SK-N-SH treated with all-trans-retinoic acid at 6 μM for 48 hours (cell line): ENCODE results near the gene PDE1C.

Source experiments
- ATAC-seq: fragments of 200-7000 bp; cut with Tn5 transposase; 3 replicates; pipeline ENCODE4 v1.9.1; 2020; ENCODE audit warnings: mild to moderate bottlenecking, moderate library complexity
- ARNTL ChIP-seq: fragments of 450-650 bp; formaldehyde crosslinking; IDR thresholded peaks from 2 replicates; pipeline ENCODE4 v1.5.0; 2020; ENCODE audit warnings: low read depth, mild to moderate bottlenecking, moderate library complexity, borderline replicate concordance
- BACH2 ChIP-seq: fragments of 250-450 bp; sonication (Bioruptor Pico); IDR thresholded peaks from 2 replicates; pipeline ENCODE4 v1.9.0; 2021; ENCODE audit warnings: mild to moderate bottlenecking, borderline replicate concordance
- CSDC2 ChIP-seq: fragments of 250-450 bp; sonication (Bioruptor Pico); IDR thresholded peaks from 2 replicates; pipeline ENCODE4 v1.5.0; 2020; ENCODE audit warnings: mild to moderate bottlenecking, moderate library complexity
- GLIS3 ChIP-seq: fragments of 250-450 bp; sonication (Bioruptor Pico); IDR thresholded peaks from 2 replicates; pipeline ENCODE4 v1.5.0; 2020; ENCODE audit warnings: mild to moderate bottlenecking, moderate library complexity
- ISL1 ChIP-seq: fragments of 250-450 bp; sonication (Bioruptor Pico); IDR thresholded peaks from 2 replicates; pipeline ENCODE4 v2.1.2; 2022; ENCODE audit warnings: mild to moderate bottlenecking, moderate library complexity
- OSR1 ChIP-seq: fragments of 250-450 bp; sonication (Bioruptor Pico); IDR thresholded peaks from 2 replicates; pipeline ENCODE4 v1.8.0; 2022; ENCODE audit warnings: moderate library complexity, mild to moderate bottlenecking, inconsistent platforms
- RARB ChIP-seq: fragments of 250-450 bp; sonication (Bioruptor Pico); IDR thresholded peaks from 2 replicates; pipeline ENCODE4 v1.8.0; 2021; ENCODE audit warnings: mild to moderate bottlenecking, moderate library complexity
- SNAI2 ChIP-seq: fragments of 250-450 bp; sonication (Bioruptor Pico); IDR thresholded peaks from 2 replicates; pipeline ENCODE4 v1.5.0; 2020; ENCODE audit warnings: mild to moderate bottlenecking, moderate library complexity
- TCF4 ChIP-seq: fragments of 250-450 bp; sonication (Bioruptor Pico); IDR thresholded peaks from 2 replicates; pipeline ENCODE4 v1.8.0; 2021; ENCODE audit warnings: mild to moderate bottlenecking, moderate library complexity, borderline replicate concordance
- TOX ChIP-seq: fragments of 250-450 bp; sonication (Bioruptor Pico); IDR thresholded peaks from 2 replicates; pipeline ENCODE4 v1.8.0; 2021; ENCODE audit warnings: mild to moderate bottlenecking, moderate library complexity, borderline replicate concordance
- ZC3H10 ChIP-seq: fragments of 250-450 bp; sonication (Bioruptor Pico); IDR thresholded peaks from 2 replicates; pipeline ENCODE4 v1.5.1; 2021; ENCODE audit warnings: mild to moderate bottlenecking, moderate library complexity
- ZFP30 ChIP-seq: fragments of 450-650 bp; formaldehyde crosslinking; IDR thresholded peaks from 2 replicates; pipeline ENCODE4 v1.5.0; 2022; ENCODE audit warnings: mild to moderate bottlenecking, moderate library complexity
- ZNF565 ChIP-seq: fragments of 450-650 bp; formaldehyde crosslinking; conservative IDR thresholded peaks from 2 replicates; pipeline ENCODE4 v1.5.0; 2020; ENCODE audit warnings: low read depth, mild to moderate bottlenecking, moderate library complexity
- ZNF70 ChIP-seq: fragments of 450-650 bp; formaldehyde crosslinking; IDR thresholded peaks from 2 replicates; pipeline ENCODE4 v1.5.0; 2020; ENCODE audit warnings: mild to moderate bottlenecking, moderate library complexity
- ZNF8 ChIP-seq: fragments of 450-650 bp; formaldehyde crosslinking; IDR thresholded peaks from 2 replicates; pipeline ENCODE4 v1.5.0; 2020; ENCODE audit warnings: mild to moderate bottlenecking, moderate library complexity
- TF ChIP-seq, protein P1 (sequence below): fragments of 250-450 bp; sonication (Bioruptor Pico); IDR thresholded peaks from 2 replicates; pipeline ENCODE4 v1.5.1; 2020; ENCODE audit warnings: low read depth, mild to moderate bottlenecking, moderate library complexity
- TF ChIP-seq, protein P2 (sequence below): fragments of 250-450 bp; sonication (Bioruptor Pico); IDR thresholded peaks from 2 replicates; pipeline ENCODE4 v1.5.0; 2020; ENCODE audit warnings: mild to moderate bottlenecking, moderate library complexity
- TF ChIP-seq, protein P3 (sequence below): fragments of 250-450 bp; sonication (Bioruptor Pico); IDR thresholded peaks from 2 replicates; pipeline ENCODE4 v1.8.0; 2021; ENCODE audit warnings: low read depth, mild to moderate bottlenecking, moderate library complexity, borderline replicate concordance
- TF ChIP-seq, protein P4 (sequence below): fragments of 250-450 bp; sonication (Bioruptor Pico); IDR thresholded peaks from 2 replicates; pipeline ENCODE4 v1.8.0; 2020; ENCODE audit warnings: mild to moderate bottlenecking, moderate library complexity, borderline replicate concordance
- TF ChIP-seq, protein P5 (sequence below): fragments of 250-450 bp; sonication (Bioruptor Pico); IDR thresholded peaks from 2 replicates; pipeline ENCODE4 v1.5.1; 2021; ENCODE audit warnings: mild to moderate bottlenecking, moderate library complexity

PDE1C gene

DNA sequence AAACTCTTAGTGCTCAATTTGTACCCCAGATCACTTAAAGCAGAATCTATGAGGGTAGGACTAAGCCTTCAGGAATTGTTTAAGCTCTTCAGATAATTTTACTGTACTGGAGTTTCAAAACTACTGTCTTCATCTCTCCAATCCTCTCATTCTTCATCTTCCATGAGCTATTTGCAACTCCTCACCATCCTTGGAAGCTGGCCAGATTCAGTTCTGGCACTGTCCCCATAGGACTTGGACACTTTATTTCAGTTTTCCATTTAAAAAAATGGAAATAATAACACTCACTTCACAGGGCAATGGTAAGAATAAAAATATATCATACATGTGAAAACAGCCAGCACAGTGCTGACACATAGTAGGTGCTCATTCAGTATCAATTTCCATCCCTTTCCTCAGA, 308.6 kb downstream of the PDE1C start:
- no peak for ATAC-seq
- TF ChIP-seq BACH2 (CRISPR knock-in tag) (no peak), TOX (CRISPR knock-in tag) (no peak), ARNTL (no peak), TCF4 (no peak)
- TF ChIP-seq, protein P1, sequence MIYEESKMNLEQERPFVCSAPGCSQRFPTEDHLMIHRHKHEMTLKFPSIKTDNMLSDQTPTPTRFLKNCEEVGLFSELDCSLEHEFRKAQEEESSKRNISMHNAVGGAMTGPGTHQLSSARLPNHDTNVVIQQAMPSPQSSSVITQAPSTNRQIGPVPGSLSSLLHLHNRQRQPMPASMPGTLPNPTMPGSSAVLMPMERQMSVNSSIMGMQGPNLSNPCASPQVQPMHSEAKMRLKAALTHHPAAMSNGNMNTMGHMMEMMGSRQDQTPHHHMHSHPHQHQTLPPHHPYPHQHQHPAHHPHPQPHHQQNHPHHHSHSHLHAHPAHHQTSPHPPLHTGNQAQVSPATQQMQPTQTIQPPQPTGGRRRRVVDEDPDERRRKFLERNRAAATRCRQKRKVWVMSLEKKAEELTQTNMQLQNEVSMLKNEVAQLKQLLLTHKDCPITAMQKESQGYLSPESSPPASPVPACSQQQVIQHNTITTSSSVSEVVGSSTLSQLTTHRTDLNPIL = no peak
- TF ChIP-seq, all 23 proteins: peak for 0

DNA sequence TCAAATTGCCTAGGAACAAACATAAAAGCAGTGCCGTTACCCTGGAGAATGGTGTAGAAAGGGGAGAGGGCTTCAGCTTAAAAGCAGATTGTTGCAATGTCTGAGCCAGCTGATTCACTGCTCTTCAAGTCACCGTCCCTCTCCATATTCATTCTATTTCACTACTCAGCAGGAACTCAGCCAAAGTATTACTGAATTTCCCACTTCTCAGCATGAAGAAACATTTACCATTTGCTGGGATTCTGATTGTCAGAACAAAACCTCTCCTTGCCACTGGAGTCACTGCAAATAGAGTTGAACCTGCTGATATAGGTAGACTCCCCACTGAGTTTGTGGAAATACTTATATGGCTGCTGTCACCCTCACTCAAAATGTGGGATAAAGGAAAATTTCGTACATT, 311.5 kb downstream of the PDE1C start:
- no peak for ATAC-seq
- no peak for TF ChIP-seq ZNF565
- TF ChIP-seq, protein P2, sequence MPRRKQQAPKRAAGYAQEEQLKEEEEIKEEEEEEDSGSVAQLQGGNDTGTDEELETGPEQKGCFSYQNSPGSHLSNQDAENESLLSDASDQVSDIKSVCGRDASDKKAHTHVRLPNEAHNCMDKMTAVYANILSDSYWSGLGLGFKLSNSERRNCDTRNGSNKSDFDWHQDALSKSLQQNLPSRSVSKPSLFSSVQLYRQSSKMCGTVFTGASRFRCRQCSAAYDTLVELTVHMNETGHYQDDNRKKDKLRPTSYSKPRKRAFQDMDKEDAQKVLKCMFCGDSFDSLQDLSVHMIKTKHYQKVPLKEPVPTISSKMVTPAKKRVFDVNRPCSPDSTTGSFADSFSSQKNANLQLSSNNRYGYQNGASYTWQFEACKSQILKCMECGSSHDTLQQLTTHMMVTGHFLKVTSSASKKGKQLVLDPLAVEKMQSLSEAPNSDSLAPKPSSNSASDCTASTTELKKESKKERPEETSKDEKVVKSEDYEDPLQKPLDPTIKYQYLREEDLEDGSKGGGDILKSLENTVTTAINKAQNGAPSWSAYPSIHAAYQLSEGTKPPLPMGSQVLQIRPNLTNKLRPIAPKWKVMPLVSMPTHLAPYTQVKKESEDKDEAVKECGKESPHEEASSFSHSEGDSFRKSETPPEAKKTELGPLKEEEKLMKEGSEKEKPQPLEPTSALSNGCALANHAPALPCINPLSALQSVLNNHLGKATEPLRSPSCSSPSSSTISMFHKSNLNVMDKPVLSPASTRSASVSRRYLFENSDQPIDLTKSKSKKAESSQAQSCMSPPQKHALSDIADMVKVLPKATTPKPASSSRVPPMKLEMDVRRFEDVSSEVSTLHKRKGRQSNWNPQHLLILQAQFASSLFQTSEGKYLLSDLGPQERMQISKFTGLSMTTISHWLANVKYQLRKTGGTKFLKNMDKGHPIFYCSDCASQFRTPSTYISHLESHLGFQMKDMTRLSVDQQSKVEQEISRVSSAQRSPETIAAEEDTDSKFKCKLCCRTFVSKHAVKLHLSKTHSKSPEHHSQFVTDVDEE (CRISPR knock-in tag) = no peak
- no peak for TF ChIP-seq ZNF70 (CRISPR knock-in tag)
- TF ChIP-seq GLIS3 = no peak
- TF ChIP-seq ISL1 (CRISPR knock-in tag) = no peak
- no peak for TF ChIP-seq ZC3H10 (CRISPR knock-in tag)
- no peak for TF ChIP-seq OSR1 (CRISPR knock-in tag)
- TF ChIP-seq BACH2 (CRISPR knock-in tag) = no peak

DNA sequence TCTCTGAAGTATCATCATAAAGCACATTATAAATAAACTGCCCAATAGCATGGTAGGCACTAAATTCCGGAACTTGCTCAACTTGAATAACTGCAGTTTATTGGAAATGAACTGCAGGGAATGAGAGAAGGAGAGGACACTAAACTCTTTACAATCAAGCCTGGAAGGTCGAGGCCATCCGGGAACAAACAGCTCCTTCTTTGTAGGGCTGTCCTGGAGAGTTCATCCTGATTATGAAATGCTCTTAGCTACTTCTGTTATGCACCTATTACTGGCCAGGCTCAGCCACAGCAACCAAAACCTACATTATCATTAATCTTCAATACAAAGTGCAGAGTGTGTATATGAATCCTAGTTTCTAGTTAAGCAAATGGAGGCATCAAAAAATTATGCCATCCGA, 318.5 kb downstream of the PDE1C start:
- no peak for ATAC-seq
- TF ChIP-seq, protein P3, sequence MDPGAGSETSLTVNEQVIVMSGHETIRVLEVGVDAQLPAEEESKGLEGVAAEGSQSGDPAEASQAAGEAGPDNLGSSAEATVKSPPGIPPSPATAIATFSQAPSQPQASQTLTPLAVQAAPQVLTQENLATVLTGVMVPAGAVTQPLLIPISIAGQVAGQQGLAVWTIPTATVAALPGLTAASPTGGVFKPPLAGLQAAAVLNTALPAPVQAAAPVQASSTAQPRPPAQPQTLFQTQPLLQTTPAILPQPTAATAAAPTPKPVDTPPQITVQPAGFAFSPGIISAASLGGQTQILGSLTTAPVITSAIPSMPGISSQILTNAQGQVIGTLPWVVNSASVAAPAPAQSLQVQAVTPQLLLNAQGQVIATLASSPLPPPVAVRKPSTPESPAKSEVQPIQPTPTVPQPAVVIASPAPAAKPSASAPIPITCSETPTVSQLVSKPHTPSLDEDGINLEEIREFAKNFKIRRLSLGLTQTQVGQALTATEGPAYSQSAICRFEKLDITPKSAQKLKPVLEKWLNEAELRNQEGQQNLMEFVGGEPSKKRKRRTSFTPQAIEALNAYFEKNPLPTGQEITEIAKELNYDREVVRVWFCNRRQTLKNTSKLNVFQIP = no peak
- TF ChIP-seq, protein P4, sequence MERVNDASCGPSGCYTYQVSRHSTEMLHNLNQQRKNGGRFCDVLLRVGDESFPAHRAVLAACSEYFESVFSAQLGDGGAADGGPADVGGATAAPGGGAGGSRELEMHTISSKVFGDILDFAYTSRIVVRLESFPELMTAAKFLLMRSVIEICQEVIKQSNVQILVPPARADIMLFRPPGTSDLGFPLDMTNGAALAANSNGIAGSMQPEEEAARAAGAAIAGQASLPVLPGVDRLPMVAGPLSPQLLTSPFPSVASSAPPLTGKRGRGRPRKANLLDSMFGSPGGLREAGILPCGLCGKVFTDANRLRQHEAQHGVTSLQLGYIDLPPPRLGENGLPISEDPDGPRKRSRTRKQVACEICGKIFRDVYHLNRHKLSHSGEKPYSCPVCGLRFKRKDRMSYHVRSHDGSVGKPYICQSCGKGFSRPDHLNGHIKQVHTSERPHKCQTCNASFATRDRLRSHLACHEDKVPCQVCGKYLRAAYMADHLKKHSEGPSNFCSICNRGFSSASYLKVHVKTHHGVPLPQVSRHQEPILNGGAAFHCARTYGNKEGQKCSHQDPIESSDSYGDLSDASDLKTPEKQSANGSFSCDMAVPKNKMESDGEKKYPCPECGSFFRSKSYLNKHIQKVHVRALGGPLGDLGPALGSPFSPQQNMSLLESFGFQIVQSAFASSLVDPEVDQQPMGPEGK (CRISPR knock-in tag) = no peak
- TF ChIP-seq RARB (CRISPR knock-in tag) = no peak
- no peak for TF ChIP-seq GLIS3
- no peak for TF ChIP-seq ZC3H10 (CRISPR knock-in tag)
- TF ChIP-seq, protein P1 = no peak
- TF ChIP-seq, protein P2 (CRISPR knock-in tag) = no peak
- no peak for TF ChIP-seq ZFP30
- TF ChIP-seq TOX (CRISPR knock-in tag) = no peak
- TF ChIP-seq CSDC2 (CRISPR knock-in tag) = no peak
- no peak for TF ChIP-seq SNAI2 (CRISPR knock-in tag)
- TF ChIP-seq OSR1 (CRISPR knock-in tag) = no peak
- no peak for TF ChIP-seq ZNF70 (CRISPR knock-in tag)
- TF ChIP-seq ZNF8 = no peak
- TF ChIP-seq, protein P5, sequence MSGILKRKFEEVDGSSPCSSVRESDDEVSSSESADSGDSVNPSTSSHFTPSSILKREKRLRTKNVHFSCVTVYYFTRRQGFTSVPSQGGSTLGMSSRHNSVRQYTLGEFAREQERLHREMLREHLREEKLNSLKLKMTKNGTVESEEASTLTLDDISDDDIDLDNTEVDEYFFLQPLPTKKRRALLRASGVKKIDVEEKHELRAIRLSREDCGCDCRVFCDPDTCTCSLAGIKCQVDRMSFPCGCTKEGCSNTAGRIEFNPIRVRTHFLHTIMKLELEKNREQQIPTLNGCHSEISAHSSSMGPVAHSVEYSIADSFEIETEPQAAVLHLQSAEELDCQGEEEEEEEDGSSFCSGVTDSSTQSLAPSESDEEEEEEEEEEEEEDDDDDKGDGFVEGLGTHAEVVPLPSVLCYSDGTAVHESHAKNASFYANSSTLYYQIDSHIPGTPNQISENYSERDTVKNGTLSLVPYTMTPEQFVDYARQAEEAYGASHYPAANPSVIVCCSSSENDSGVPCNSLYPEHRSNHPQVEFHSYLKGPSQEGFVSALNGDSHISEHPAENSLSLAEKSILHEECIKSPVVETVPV (CRISPR knock-in tag) = no peak
- no peak for TF ChIP-seq ZNF565
